Kasumi-1 (cell line): Measurements from ENCODE around the gene ANKRD27.
"Not testable (repeated sequence)": the region's sequence is repeated elsewhere in the genome, so short reads cannot be mapped to it uniquely, and the experiment has no call there.

Experiments
- DNase-seq, 2 experiments: peaks; one replicate each; lab custom pipeline; 2025; lab: John Stamatoyannopoulos, UW

Gene ANKRD27

GRCh38 chr19:32599736-32600157, 75.2 kb downstream of the ANKRD27 start:
- peak; percentile 55 to 84 for DNase-seq

DNA sequence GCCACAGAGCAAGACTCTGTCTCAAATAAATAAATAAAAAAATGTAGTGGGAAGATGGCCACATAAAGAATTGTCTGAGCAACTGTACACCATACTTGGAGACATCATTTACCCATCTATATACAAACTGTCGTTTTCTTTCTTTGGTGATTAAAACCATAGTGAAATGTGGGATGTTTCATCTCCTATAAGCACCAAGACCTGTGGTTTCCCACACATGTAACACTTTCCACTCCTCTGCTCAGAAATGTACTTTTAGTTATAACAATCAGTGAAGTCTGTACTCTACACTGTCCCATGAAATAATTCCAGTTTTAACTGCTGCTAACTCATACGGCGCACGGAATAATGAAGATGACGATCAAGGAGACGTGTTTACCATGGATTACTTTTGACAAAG, 75.7 kb downstream of the ANKRD27 start:
- DNase-seq: no peak

DNA sequence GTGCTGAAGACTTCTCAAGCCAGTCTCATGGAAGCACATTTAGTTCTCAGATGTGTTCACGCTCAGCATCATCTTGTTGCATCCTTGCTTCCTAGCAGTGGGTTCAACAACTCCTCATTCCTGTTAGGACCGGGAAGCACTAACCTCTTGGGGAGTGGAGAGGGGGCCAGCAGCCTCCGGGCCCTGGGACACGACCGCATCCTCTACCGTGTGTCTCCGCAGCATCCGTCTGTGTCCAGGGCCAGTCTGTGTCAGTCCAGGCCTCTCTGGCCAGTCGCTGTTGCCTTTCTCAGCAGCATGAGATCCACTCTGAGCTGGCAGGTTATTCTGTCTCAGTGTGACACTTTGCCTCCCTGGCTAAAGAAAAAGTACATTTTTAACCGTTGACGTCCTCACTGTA, 77.0 kb downstream of the ANKRD27 start:
- no peak for DNase-seq

DNA sequence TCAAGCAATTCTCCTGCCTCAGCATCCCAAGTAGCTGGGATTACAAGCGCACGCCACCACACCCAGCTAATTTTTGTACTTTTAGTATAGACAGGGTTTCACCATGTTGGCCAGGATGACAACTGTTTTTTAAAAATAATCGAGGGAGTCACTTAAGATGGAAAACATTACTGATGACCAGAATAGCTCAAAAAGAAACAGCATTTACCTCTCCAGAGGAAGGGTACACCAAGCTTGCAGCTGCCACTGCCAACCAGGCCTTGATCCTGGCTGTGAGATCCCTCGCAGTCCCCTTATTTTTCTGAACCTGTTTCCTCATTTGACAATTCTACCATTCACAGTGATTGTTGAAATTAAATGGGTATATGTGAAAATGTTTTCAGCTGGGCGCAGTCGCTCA, 79.5 kb downstream of the ANKRD27 start:
- no peak for DNase-seq

GRCh38 chr19:32594021-32594420, 81.0 kb downstream of the ANKRD27 start:
- no peak for DNase-seq

- not testable (repeated sequence) for DNase-seq
Observed at GRCh38 chr19:32587747-32588504, 87.1 kb downstream of the ANKRD27 start.

- DNase-seq: no peak
Observed at GRCh38 chr19:32581705-32582179, 93.2 kb downstream of the ANKRD27 start.

DNA sequence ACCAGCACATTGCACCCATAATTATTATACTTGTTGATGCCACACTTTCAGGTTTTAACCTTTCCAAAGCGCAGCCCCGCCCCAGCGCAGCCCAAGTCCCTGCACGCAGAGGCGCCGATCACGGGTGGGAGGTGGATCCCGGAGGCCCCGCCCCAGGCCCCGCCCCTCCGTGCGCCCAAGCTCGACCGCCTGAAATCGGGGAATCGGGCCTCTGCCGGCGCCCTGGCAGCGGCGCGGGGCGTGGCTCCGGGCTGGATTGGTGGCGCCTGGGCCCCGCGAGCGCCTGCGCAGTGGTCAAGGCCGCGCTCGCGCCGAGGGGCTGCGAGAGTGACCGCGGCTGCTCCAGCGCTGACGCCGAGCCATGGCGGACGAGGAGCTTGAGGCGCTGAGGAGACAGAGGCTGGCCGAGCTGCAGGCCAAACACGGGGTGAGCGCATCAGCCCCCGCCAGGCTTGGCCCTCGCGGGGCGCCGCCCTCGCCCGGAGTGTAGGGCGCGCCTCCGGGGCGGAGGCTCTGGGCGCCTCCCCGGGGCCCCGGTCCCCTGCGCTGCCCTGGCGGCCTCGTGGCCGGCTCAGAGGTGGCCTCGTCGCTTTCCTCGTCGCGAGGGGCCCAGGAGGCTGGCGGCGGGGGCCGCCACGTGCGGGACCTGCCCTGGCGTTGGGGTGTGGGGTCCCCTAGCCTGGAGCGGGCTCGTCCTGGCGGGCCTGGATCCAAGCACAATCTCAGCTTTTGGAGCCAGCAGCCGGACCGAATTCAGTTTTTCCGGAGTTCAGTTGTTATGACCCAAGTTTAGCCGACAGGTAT, 93.9 kb downstream of the ANKRD27 start, which contains the start of gene PDCD5:
PDCD5 (plus strand) TSS at position 290 of the 804 bp plus-strand sequence; CDS start at position 362, 72 bp downstream.
- peak; percentile 84 to 89 for DNase-seq

- no peak for DNase-seq
Observed at GRCh38 chr19:32580353-32580900, 94.6 kb downstream of the ANKRD27 start.

GRCh38 chr19:32576790-32577189, 98.2 kb downstream of the ANKRD27 start:
- no peak for DNase-seq

GRCh38 chr19:32573492-32573794, 101.5 kb downstream of the ANKRD27 start:
- no peak for DNase-seq

DNA sequence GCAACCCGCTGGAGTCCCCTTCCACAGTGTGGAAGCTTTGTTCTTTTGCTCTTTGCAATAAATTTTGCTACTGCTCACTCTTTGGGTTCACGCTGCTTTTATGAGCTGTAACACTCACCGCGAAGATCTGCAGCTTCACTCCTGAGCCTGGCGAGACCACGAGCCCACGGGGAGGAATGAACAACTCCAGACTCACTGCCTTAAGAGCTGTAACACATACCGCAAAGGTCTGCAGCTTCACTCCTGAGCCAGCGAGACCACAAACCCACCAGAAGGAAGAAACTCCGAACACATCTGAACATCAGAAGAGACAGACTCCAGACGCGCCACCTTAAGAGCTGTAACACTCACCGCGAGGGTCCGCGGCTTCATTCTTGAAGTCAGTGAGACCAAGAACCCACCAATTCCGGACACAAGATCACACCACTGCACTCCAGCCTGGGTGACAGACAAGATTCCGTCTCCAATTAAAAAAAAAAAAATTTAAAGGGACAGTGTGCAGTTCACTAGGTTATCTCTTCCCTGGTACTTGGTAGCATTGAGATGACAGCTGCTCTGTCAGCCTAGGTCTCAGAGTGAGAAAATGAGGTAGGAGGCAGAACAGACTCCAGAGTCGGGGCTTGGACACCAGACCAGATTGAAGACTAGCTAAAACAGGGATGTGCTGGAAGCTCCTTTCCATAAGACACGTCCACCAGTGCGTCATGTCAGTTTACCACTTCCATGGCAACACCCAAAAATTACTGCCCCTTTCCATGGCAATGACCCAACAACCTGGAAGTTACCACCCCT, 102.1 kb downstream of the ANKRD27 start:
- DNase-seq: not testable (repeated sequence)

- not testable (repeated sequence) for DNase-seq
Observed at GRCh38 chr19:32571471-32572075, 103.4 kb downstream of the ANKRD27 start.

GRCh38 chr19:32570081-32570785, 104.7 kb downstream of the ANKRD27 start:
- peak; percentile 73 to 89 for DNase-seq

- DNase-seq: no peak
Observed at GRCh38 chr19:32567486-32567885, 107.5 kb downstream of the ANKRD27 start.

GRCh38 chr19:32566246-32566830, 108.6 kb downstream of the ANKRD27 start:
- no peak for DNase-seq

- DNase-seq: no peak
Observed at GRCh38 chr19:32563761-32564160, 111.2 kb downstream of the ANKRD27 start.

GRCh38 chr19:32558607-32559228, 116.3 kb downstream of the ANKRD27 start:
- DNase-seq: no peak

DNA sequence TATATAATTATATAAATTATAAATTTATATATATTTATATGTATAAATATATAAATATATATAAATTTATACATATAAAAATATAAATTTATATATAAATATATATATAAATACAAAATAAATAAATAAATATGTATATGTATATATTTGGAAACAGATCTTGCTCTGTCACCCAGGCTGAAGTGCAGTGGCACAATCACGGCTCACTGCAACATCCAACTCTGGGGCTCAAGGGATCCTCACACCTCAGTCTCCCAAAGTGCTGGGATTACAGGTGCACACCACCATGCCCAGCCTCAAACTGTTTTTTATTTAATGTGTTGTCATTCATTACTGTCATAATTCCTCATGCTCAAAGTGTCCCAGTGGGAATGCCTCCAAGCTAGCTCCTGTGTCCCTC, 119.2 kb downstream of the ANKRD27 start:
- no peak for DNase-seq

DNA sequence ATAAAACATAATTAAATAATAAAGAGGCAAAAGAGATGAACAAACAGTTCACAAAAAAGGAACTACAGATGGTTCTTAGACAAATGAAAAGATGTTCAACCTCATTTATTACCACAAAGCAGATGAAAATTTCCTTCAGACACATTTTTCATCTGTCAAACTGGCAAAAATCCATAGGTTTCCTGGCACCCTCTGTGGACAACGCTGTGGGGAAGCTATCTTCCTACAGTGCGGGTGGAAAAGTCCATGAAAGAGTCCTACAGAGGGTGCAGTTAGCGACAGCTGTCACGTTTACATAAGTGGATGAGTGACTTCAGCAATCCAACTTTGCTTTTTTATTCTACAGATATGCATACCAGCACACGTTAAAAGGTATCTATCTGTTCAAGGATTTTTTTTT, 124.3 kb downstream of the ANKRD27 start:
- DNase-seq: no peak
